ENCODE data around the gene SYVN1. TPM values are rescaled to one million over a fixed set of nuclear protein-coding genes. Genes with fewer than 3 reads are reported as not detected.
A peak's percentile ranks its signal among the peaks of the same experiment; 100 is the strongest.

The SYVN1 gene
- total RNA-seq, 1 donor: 11.9 TPM

GRCh38 chr11:65087827-65088226, 46.5 kb downstream of the SYVN1 start:
- H3K27me3 ChIP-seq (ENCODE audit: insufficient read depth, low read length): no peaks in the 10 kb centered on the region
- H4K20me1 ChIP-seq (ENCODE audit: insufficient read depth, low read length): no peaks in the 10 kb centered on the region
- H3K4me3 ChIP-seq (ENCODE audit: insufficient read depth, low read length): no peak overlapping the region
- H3K4me1 ChIP-seq (ENCODE audit: insufficient read depth, low read length): peaks cover 19% of the 10 kb centered on the region
- DNase-seq (ENCODE audit: insufficient read length, low spot score, missing footprints): no peak
- TF ChIP-seq, protein P1, sequence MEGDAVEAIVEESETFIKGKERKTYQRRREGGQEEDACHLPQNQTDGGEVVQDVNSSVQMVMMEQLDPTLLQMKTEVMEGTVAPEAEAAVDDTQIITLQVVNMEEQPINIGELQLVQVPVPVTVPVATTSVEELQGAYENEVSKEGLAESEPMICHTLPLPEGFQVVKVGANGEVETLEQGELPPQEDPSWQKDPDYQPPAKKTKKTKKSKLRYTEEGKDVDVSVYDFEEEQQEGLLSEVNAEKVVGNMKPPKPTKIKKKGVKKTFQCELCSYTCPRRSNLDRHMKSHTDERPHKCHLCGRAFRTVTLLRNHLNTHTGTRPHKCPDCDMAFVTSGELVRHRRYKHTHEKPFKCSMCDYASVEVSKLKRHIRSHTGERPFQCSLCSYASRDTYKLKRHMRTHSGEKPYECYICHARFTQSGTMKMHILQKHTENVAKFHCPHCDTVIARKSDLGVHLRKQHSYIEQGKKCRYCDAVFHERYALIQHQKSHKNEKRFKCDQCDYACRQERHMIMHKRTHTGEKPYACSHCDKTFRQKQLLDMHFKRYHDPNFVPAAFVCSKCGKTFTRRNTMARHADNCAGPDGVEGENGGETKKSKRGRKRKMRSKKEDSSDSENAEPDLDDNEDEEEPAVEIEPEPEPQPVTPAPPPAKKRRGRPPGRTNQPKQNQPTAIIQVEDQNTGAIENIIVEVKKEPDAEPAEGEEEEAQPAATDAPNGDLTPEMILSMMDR (IDR thresholded peaks at IDR 0.05; ENCODE audit: extremely low read depth, low read depth, low read length): no peak
- H2AFZ ChIP-seq (ENCODE audit: low read length): no peak overlapping the region
- H3K79me2 ChIP-seq (ENCODE audit: insufficient read depth, low read length): peaks cover 32% of the 10 kb centered on the region
- no peaks in the 10 kb centered on the region for H3K9me3 ChIP-seq (ENCODE audit: low read depth, low read length)
- no peak overlapping the region for H3K27ac ChIP-seq (ENCODE audit: low read depth, low read length)
- H3K4me2 ChIP-seq (ENCODE audit: insufficient read depth, low read length): no peak overlapping the region
- peaks cover 43% of the 10 kb centered on the region for H3K36me3 ChIP-seq (ENCODE audit: insufficient read depth, low read length)

DNA sequence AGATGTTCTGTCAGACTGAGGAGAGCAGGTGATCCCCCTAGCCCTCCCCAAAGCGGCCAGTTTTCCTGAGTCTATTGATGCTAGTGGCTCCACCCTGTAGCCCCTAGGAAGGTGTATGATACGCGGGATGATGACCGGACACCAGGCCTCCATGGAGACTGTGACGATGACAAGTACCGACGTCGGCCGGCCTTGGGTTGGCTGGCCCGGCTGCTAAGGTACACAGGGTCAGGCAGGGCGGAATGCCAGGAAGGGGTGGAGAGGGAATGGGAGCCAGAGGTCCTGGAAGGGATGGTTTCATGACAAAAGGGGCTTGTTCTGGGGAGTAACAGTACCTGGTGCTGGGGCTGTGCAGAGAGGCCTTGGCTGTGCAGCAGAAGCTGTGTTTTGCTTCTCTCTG, 47.1 kb downstream of the SYVN1 start:
- Histone ChIP-seq H3K4me3 (ENCODE audit: insufficient read depth, low read length) (no peak overlapping the region), H3K4me2 (ENCODE audit: insufficient read depth, low read length) (no peak overlapping the region), H3K27me3 (ENCODE audit: insufficient read depth, low read length) (no peaks in the 10 kb centered on the region), H4K20me1 (ENCODE audit: insufficient read depth, low read length) (no peaks in the 10 kb centered on the region), H3K9me3 (ENCODE audit: low read depth, low read length) (no peaks in the 10 kb centered on the region), H3K79me2 (ENCODE audit: insufficient read depth, low read length) (peaks cover 36% of the 10 kb centered on the region), H3K4me1 (ENCODE audit: insufficient read depth, low read length) (peaks cover 22% of the 10 kb centered on the region), H3K27ac (ENCODE audit: low read depth, low read length) (no peak overlapping the region), H3K36me3 (ENCODE audit: insufficient read depth, low read length) (peaks cover 43% of the 10 kb centered on the region), H2AFZ (ENCODE audit: low read length) (no peak overlapping the region)
- DNase-seq (ENCODE audit: insufficient read length, low spot score, missing footprints): peak; percentile 29
- TF ChIP-seq, protein P1 (IDR thresholded peaks at IDR 0.05; ENCODE audit: extremely low read depth, low read depth, low read length): no peak

DNA sequence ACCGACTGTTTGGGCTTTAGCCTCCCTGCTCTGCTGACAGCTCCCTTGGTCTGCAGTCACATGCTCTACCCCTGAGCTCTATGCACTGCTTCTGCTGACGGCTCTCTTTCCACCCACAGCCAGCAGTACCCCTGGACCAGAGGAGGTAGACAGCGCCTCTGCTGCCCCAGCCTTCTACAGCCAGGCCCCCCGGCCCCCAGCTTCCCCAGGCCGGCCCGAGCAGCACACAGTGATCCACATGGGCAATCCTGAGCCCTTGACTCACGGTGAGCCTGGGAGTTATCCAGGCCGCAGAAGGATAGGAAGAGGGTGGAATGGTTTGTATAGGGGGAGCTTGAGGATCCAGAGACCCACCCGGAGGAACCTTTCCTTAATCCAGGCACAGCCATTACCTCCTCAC, 47.5 kb downstream of the SYVN1 start:
- Histone ChIP-seq H2AFZ (ENCODE audit: low read length) (no peak overlapping the region), H4K20me1 (ENCODE audit: insufficient read depth, low read length) (no peaks in the 10 kb centered on the region), H3K36me3 (ENCODE audit: insufficient read depth, low read length) (peaks cover 43% of the 10 kb centered on the region), H3K4me2 (ENCODE audit: insufficient read depth, low read length) (no peak overlapping the region), H3K4me1 (ENCODE audit: insufficient read depth, low read length) (peaks cover 22% of the 10 kb centered on the region), H3K27me3 (ENCODE audit: insufficient read depth, low read length) (no peaks in the 10 kb centered on the region), H3K27ac (ENCODE audit: low read depth, low read length) (no peak overlapping the region), H3K4me3 (ENCODE audit: insufficient read depth, low read length) (no peak overlapping the region), H3K9me3 (ENCODE audit: low read depth, low read length) (no peaks in the 10 kb centered on the region), H3K79me2 (ENCODE audit: insufficient read depth, low read length) (peaks cover 40% of the 10 kb centered on the region)
- TF ChIP-seq, protein P1 (IDR thresholded peaks at IDR 0.05; ENCODE audit: extremely low read depth, low read depth, low read length): no peak
- DNase-seq (ENCODE audit: insufficient read length, low spot score, missing footprints): no peak

DNA sequence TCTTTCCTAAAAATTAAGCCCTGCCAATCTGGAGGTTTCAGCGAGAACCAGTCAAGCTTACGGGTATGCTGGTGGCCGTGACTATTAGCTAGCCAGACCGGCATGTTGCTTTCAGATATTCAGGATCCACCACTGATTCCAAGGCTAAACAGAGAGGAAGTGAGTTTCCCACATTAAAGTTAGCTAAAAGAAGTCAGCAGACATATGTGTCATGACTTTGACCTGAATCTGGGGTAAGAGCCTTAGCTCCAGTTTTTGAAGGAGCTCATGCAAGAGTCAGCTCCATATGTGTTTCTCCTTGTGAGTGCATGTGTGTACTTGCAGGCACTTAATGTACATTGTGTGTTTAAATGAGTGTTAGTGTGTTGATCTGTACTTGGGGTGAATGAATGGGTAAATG, 48.9 kb downstream of the SYVN1 start:
- Histone ChIP-seq H3K79me2 (ENCODE audit: insufficient read depth, low read length) (peaks cover 49% of the 10 kb centered on the region), H2AFZ (ENCODE audit: low read length) (no peak overlapping the region), H3K4me3 (ENCODE audit: insufficient read depth, low read length) (peak overlapping the region; percentile 97), H4K20me1 (ENCODE audit: insufficient read depth, low read length) (no peaks in the 10 kb centered on the region), H3K4me1 (ENCODE audit: insufficient read depth, low read length) (peaks cover 22% of the 10 kb centered on the region), H3K4me2 (ENCODE audit: insufficient read depth, low read length) (peak overlapping the region; percentile 99), H3K36me3 (ENCODE audit: insufficient read depth, low read length) (peaks cover 45% of the 10 kb centered on the region), H3K9me3 (ENCODE audit: low read depth, low read length) (no peaks in the 10 kb centered on the region), H3K27ac (ENCODE audit: low read depth, low read length) (peak overlapping the region; percentile 91), H3K27me3 (ENCODE audit: insufficient read depth, low read length) (no peaks in the 10 kb centered on the region)
- TF ChIP-seq, protein P1 (IDR thresholded peaks at IDR 0.05; ENCODE audit: extremely low read depth, low read depth, low read length): no peak
- DNase-seq (ENCODE audit: insufficient read length, low spot score, missing footprints): no peak
